ENCODE results near the gene IFITM2.

Gene IFITM2

DNA sequence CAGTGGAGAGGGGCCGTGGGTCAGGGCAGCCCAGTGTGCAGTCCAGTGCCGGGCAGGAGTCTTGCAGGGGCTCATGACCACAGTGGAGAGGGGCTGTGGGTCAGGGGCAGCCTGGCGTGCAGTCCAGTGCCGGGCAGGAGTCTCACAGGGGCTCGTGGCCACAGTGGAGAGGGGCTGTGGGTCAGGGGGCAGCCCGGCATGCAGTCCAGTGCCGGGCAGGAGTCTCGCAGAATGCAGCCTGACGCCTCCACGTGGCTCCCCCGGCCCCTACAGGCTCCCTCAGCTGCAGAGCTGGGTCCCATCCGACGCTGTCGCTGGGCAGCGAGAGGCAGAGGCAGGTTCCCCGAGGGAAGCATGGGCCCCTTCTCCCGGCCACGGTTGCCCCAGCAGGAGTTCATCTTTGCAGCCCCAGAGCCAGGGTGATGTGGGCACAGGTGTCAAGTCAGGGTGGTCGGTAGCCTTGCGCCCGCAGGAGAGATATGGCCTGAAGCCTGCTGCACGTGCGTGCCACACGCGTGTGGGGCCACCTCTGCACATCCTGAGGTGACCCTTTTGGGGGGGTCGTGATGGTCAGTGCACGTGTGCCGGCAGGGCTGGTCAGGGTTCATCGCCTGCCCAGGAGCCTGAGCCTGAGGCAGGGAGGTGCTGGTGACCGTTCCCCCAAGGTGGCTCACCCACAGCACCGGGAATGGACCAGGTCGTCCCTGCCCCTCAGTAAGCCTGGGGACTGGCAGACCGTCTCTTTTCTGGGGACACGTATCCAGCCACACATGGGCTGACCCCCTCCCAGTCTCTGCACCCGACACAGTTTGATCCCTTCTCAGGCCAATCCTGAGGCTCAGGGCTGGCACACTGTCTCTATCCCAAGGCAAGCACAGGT, 11.2 kb upstream of the IFITM2 start:
- H4K20me1 ChIP-seq (ENCODE audit: insufficient read depth, low read length): no peaks in the 10 kb centered on the region
- peaks cover 5% of the 10 kb centered on the region; the same call in 1 of the 2 replicates for H3K27me3 ChIP-seq (ENCODE audit: low read depth, low read length)
- TF ChIP-seq, protein P1, sequence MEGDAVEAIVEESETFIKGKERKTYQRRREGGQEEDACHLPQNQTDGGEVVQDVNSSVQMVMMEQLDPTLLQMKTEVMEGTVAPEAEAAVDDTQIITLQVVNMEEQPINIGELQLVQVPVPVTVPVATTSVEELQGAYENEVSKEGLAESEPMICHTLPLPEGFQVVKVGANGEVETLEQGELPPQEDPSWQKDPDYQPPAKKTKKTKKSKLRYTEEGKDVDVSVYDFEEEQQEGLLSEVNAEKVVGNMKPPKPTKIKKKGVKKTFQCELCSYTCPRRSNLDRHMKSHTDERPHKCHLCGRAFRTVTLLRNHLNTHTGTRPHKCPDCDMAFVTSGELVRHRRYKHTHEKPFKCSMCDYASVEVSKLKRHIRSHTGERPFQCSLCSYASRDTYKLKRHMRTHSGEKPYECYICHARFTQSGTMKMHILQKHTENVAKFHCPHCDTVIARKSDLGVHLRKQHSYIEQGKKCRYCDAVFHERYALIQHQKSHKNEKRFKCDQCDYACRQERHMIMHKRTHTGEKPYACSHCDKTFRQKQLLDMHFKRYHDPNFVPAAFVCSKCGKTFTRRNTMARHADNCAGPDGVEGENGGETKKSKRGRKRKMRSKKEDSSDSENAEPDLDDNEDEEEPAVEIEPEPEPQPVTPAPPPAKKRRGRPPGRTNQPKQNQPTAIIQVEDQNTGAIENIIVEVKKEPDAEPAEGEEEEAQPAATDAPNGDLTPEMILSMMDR (IDR thresholded peaks at IDR 0.05; ENCODE audit: low read depth, low read length): no peak
- no peak for TF ChIP-seq EZH2phosphoT487 (IDR thresholded peaks at IDR 0.05; ENCODE audit: low read depth)
- H2AFZ ChIP-seq (ENCODE audit: low read depth, low read length): no peak overlapping the region
- H3K4me2 ChIP-seq (ENCODE audit: low read length): no peak overlapping the region
- H3K27ac ChIP-seq (ENCODE audit: low read length): no peak overlapping the region
- no peak overlapping the region for H3K9ac ChIP-seq (ENCODE audit: low read length)
- no peaks in the 10 kb centered on the region for H3K79me2 ChIP-seq (ENCODE audit: low read length)
- no peaks in the 10 kb centered on the region for H3K4me1 ChIP-seq (ENCODE audit: low read length)
- peaks cover 7% of the 10 kb centered on the region for H3K36me3 ChIP-seq (replicated peaks; ENCODE audit: low read depth, low read length)
- no peaks in the 10 kb centered on the region for H3K9me3 ChIP-seq (ENCODE audit: insufficient read depth, low read length)
- H3K4me3 ChIP-seq (ENCODE audit: low read length): no peak overlapping the region

DNA sequence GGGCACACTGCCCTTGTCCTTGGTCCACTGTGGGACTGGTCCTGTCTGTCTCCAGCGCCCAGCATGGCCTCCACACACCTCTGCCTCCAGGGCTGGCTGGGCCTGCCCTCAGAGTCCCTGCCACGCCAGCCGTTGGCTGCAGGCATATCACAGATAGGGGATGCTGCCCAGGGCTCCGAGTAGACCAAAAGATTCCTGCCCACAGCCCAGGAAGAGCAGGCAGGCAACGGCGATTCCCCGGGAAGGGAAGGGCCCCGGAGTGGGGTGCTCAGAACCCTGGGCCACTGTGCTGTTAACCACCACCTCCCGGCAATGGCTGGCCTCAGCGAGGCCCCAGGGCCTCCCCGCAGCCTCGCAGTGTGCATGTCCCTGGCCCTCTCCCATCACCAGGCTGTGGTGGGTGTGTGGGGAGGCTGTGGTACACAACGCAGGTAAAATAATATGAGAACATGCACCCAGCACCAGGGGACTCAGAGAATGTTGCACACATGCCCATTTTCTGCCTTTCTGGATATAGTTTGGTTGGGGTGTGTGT, 10.5 kb upstream of the IFITM2 start:
- no peak overlapping the region for H3K4me3 ChIP-seq (ENCODE audit: low read length)
- peaks cover 7% of the 10 kb centered on the region for H3K36me3 ChIP-seq (replicated peaks; ENCODE audit: low read depth, low read length)
- H3K9me3 ChIP-seq (ENCODE audit: insufficient read depth, low read length): no peaks in the 10 kb centered on the region
- H3K4me2 ChIP-seq (ENCODE audit: low read length): no peak overlapping the region
- no peaks in the 10 kb centered on the region for H3K4me1 ChIP-seq (ENCODE audit: low read length)
- H2AFZ ChIP-seq (ENCODE audit: low read depth, low read length): no peak overlapping the region
- H3K9ac ChIP-seq (ENCODE audit: low read length): no peak overlapping the region
- peaks cover 5% of the 10 kb centered on the region; the same call in 1 of the 2 replicates for H3K27me3 ChIP-seq (ENCODE audit: low read depth, low read length)
- H3K79me2 ChIP-seq (ENCODE audit: low read length): no peaks in the 10 kb centered on the region
- no peaks in the 10 kb centered on the region for H4K20me1 ChIP-seq (ENCODE audit: insufficient read depth, low read length)
- no peak overlapping the region for H3K27ac ChIP-seq (ENCODE audit: low read length)
- no peak for TF ChIP-seq EZH2phosphoT487 (IDR thresholded peaks at IDR 0.05; ENCODE audit: low read depth)
- TF ChIP-seq, protein P1 (IDR thresholded peaks at IDR 0.05; ENCODE audit: low read depth, low read length): no peak

DNA sequence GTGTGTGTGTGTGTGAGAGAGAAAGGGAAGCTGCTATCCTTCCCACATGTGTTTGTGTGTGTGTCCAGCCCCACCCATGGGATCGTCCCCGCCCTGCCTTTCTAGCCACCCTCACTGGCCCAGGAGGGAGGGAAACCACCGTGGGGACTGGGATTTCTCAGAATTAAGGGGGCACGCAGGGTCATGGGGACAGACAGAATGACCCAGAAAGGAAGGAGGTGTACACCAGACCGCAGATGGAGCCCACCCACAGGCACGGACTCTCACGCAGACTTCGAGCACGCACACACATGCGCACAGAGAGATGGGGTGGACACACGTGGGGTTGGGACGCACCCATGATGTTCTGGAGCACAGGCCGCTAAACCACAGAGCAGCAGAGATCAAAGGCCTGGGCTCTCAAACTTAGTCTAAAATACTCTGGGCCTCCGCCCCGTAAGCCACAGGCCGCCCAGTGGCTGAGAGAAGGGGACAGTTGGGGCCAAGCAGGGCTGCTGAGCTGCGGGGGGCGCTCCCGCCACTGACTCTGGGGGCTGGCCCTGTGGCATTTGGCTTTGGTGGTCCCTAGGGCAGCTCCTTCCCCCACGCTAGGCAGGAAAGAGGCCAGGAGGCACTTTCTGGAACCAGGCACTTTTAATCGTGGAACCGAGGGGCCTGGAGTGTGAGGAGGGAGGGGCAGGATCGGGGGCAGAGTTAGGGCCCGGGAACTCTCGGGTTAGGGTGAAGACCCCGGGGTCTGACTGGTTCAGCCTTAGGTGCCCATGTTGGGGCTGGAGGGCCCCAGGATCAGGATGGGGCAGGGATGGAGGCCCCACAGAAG, 9.8 kb upstream of the IFITM2 start:
- H3K9ac ChIP-seq (ENCODE audit: low read length): no peak overlapping the region

More for the DNA sequence above, 9.8 kb upstream of the IFITM2 start:
- Histone ChIP-seq H3K79me2 (ENCODE audit: low read length) (no peaks in the 10 kb centered on the region), H3K27ac (ENCODE audit: low read length) (no peak overlapping the region), H3K4me2 (ENCODE audit: low read length) (no peak overlapping the region), H3K4me1 (ENCODE audit: low read length) (peaks cover 5% of the 10 kb centered on the region), H2AFZ (ENCODE audit: low read depth, low read length) (no peak overlapping the region), H3K36me3 (replicated peaks; ENCODE audit: low read depth, low read length) (peaks cover 7% of the 10 kb centered on the region), H3K27me3 (ENCODE audit: low read depth, low read length) (peaks cover 5% of the 10 kb centered on the region; the same call in 1 of the 2 replicates), H4K20me1 (ENCODE audit: insufficient read depth, low read length) (no peaks in the 10 kb centered on the region), H3K4me3 (ENCODE audit: low read length) (no peak overlapping the region), H3K9me3 (ENCODE audit: insufficient read depth, low read length) (no peaks in the 10 kb centered on the region)
- TF ChIP-seq, protein P1 (IDR thresholded peaks at IDR 0.05; ENCODE audit: low read depth, low read length): no peak
